ENCODE results near the gene SUPT3H.
"Not testable (repeated sequence)": the region's sequence is repeated elsewhere in the genome, so short reads cannot be mapped to it uniquely, and the experiment has no call there.

SUPT3H gene

DNA sequence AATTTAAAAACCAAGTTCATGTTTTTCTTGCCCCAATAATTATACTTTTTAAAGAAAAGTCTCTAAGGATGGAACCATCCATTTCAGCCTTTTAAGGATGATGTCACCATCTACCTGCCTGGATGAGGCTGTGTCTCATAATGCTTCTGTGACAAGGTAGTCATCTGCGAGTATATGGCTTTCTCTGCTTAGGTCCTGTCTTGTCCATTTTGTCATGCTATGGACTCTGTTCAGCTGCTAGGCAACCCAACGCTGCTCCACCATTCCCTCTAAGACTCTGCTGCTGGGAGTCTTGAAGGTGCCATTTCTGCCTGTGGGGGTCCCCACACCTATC, 509.4 kb downstream of the SUPT3H start:
- DNase-seq: no peak

DNA sequence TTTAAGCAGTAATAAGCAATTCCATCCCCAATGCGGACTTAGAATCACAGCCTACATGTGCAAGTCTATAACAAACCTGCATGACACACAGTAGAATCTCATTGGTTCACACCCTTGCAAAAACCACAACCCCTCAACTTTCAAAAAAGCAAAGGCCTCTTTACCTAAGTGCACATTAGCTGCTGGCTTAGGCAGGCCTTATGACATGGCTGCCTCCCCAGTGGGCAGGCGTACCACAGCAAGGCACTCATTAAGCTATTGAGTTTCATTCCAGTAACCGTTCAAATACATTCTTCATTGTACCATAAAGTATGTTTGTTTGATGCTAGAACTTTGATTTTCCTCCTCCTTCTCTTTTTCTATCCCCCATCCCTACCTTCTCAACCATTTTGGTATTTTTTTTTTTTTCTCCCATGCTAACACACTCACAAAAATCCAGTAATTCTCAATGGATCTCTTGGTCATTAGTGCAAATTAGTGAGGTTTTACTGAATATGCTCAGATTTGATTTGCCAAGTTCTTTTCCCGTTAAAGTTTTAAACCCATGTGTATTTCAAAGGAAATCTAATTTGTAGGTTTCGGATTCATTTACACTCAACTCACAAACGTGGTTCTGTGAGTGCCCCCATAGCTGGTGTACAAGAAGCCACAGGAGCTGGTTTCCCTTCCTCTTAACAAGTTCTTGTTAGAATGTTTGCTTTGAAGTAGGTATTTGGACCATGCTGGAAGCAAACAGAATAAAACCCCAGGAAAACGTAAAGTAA, 510.0 kb downstream of the SUPT3H start:
- DNase-seq: no peak

GRCh38 chr6:44865184-44865583, 512.5 kb downstream of the SUPT3H start:
- DNase-seq: not testable (repeated sequence)

DNA sequence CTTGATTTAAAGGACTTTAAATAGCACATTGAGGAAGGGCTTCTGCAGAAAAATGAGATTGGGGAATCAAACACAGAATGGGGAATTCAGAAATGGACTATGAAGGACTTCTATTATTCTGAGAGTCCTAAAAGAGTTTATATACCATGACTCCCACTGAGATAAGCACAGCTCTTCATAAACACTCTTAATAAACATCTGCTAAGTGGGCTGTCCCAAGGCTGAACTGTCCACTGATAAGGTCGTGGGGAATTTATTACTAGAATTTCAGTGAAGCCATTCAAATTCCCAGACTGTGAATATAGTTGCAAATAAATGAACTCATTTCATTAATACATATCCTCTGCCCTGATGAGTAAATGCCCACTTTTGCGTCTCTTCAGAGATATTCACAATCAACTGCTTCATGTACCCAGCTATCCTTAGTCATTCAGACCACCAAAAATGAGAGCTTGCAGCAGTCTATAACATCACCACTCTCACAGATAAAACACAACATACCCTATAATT, 517.8 kb downstream of the SUPT3H start:
- DNase-seq: no peak

- DNase-seq: no peak
Observed at GRCh38 chr6:44858998-44859397, 518.7 kb downstream of the SUPT3H start.

GRCh38 chr6:44856479-44856878, 521.3 kb downstream of the SUPT3H start:
- no peak for DNase-seq

DNA sequence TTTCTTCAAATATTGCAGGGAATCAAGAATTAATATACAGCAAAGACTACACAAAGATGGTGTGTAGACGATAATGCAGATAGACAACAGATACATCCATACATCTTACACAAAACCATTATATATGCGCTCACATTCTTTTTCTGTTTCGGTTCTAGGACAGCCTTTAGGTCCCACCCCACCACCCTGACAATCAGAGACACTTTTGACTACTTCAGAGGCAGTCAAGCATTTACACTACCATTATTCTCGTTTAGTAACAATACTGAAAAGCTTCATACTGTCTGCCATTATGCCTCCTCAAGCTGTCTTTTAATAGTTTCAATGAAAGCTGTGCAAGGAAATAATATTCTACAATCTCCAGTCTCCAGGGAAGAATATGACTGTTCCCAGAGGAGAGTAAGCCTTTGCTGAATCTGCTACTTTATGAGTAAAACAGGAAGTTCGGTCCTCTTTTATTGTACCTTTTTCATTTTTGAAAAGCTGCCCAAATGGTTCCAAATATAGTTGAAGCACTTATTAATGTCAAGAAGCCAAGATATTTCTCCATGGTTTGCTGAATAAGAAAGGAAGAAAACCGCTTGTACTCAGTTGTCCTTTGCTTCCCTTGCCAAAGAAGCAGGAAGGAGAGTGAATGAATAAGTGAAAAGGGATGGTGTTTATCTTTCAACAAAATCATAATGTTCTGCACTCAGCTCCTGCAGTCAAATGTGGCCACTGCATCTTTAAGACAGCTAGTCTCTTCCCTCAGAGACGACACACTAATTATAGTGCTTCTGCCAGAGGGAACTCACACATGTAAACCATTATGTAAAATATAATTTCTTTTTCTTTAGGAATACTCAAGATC, 521.9 kb downstream of the SUPT3H start:
- DNase-seq: no peak

DNA sequence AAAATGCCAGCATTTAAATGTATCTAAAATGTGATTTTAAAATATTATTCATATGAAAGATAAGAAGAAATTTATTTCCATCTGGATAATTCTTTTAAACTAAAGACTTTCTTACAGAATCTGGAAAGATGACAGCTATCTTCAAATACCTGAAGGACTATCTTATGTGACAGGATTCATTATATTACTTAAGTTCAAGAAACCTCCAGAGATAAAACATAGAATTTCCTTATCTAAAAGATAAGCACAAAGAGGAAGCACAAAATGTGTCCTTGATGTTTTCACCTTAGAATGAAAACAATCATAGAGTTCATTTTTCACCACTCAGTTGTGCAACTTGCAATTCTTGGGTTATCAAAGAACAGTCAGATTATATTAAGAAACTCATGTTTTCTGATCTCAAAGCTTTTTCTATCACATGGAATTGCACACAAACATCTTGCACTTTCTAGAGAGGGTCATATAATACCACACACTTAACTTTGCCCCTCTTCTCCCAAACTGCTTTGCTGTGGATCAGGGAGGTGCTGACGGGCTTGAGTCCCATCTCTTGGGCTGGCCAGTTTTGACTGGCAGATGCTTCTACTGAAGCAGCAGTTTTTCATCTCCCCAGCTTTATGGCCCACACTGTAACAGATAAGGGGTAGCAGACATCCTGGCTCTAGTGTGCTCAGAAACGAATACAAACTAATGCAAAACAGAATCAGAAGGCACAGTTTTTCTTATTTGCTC, 522.9 kb downstream of the SUPT3H start:
- no peak for DNase-seq

- no peak for DNase-seq
Observed at GRCh38 chr6:44851176-44851575, 526.6 kb downstream of the SUPT3H start.

DNA sequence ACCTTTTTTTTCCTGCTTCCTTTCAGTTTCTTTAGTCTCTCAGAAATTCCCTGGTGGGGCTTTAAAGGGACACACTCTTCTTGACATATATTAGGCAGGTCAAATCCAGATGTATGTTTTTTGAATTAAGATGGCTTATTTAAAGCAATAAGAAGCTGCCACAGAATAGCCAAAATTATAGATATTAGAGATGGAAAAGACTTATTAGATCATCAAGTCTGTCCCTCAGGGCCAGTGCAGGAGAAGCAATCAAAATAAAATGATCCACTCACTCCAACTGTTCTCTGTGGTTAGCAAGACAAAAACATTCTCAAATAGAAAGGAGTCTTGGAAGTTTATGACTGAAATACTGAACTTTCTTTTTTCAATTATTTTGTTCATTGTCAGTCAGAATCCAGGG, 527.4 kb downstream of the SUPT3H start:
- no peak for DNase-seq

- no peak for DNase-seq
Observed at GRCh38 chr6:44849806-44850205, 527.9 kb downstream of the SUPT3H start.

DNA sequence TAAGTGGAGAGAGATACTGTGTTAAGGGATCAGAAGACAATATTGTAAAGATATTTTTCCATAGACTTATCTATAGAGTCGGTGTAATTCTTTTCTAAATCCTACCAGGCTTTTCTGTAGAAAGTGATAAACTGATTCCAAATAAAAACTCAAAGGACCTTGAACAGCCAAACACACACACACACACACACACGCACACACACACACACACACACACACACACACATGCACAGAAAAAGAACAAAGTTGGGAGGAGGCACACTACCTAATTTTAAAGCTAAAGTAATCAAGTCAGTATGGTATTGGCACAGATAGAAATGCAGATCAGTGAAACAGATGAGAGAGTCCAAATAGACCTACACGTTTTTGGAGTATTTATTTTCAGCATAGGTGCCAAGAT, 534.0 kb downstream of the SUPT3H start:
- no peak for DNase-seq

GRCh38 chr6:44842616-44843015, 535.1 kb downstream of the SUPT3H start:
- DNase-seq: no peak

GRCh38 chr6:44841829-44842228, 535.9 kb downstream of the SUPT3H start:
- no peak for DNase-seq

- DNase-seq: no peak
Observed at GRCh38 chr6:44837741-44838140, 540.0 kb downstream of the SUPT3H start.

GRCh38 chr6:44837255-44837654, 540.5 kb downstream of the SUPT3H start:
- no peak for DNase-seq

DNA sequence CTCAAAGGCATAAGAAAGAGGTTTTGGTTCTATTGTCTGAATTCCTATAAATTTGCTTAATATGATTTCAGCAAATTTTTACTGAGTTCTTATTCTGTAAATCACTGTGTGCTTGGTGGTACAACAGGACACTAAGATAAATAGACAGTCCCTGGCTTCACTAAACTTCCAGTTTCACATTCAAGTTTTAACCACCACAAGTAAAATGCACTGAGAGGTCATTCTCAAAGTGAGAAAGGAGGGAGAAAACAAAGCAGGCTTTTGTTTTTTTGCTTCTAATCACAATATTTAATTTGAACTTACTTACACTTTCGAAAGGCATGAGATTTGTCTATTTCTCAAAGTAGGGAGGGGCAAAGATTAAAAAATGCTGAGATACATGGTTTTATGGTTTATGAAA, 544.5 kb downstream of the SUPT3H start:
- no peak for DNase-seq

- DNase-seq: peak; percentile 3
Observed at GRCh38 chr6:44831002-44831610, 546.6 kb downstream of the SUPT3H start.

DNA sequence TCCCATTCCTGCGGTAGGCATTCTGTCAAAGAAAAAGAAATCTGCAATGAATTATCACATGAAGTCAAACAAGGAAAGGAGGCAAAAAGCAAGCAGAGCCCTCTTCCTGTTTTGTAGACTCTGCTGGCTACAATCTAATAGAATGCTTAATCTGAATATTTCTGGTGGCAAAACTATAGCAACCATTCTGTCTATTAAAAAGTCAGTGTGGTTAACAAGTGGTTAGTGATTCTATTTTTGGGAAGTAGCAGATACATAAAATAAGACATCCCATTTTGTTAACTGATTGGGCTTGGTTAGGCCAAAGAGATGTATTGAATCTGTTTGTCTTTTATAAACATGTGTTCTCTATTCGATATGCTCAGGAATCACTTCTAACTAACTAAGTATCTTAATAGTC, 547.9 kb downstream of the SUPT3H start:
- DNase-seq: no peak

DNA sequence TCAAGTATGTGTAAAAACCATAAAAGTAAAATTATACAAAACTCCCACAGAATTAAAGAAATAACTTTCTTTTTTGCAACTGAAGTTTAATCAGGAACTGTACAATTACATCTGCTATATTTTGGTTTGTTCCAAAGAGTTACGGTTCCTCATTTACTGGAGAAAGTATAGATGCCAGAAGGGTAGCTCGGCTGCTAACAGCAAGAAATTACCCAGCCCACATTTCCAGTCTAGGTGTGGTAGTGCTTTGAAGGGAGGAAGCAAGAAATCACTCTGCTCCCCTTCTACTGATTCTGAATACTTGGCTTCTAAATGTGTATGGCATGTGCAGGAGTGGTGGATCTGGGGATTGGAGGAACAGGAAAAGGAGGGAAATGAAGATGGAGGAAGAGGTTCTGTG, 549.0 kb downstream of the SUPT3H start:
- DNase-seq: no peak

DNA sequence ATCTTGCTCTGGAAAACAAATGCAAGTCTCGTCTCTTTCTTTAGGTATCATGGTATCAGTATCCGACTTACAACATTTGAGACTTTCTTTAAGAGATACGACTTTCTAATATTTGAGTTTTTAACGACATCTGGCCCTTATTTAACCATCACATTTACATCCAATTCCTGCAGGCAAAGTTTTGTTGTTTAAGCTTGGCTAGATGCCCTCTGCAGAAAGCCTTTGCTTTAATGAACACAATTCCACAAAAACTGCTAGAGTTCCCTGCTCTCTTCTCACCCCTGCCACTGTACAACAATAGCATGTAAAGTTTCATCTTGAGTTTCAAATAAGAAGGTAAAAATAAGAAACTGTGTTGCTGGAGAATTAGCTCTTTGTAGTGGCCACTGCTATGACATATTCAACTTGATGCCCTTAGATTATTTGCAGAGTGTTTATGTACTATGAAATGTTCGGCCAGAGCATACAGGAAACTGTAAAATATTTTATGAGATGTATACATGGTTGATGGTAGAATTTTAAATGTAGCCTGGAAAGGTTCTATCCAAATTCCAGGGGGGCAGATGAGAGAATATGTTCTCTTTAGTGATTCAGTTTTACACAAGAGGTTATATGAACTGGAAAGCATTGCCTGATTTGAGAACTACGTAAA, 551.6 kb downstream of the SUPT3H start:
- no peak for DNase-seq

DNA sequence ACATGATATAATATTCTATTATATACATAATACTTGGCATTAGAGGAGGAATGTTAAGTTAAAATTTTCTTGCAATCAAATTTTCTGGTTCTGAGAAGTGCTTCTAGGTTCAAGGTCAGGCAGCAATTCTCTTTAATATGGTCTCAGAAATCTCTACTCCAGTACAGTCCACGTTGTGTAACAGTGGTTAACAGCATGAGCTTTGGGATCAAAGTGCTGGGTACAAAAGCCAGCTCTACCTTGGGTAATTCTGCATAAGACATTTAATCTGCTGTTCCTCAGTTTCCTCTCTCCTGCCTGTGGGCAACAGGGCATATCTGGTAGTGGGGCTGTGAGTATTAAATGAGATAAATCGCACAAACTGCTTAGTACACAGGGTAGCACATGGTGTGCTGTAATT, 552.5 kb downstream of the SUPT3H start:
- DNase-seq: no peak

DNA sequence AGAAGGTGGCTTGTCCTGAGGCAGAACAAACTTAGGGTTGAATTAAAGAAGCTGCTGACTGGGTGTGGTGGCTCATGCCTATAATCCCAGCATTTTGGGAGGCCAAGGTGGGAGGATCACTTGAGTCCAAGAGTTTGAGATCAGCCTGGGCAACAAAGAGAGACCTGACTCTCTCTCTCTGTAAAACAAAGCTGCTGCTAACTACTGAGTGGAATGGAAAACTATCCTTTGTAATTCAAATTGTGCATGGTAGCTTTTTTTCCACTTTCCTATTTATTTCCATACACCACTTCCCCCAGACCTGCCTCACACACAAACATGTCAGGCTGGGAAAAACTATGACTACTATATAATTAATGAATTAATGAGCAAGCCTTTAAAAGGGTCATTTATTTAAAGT, 553.2 kb downstream of the SUPT3H start:
- DNase-seq: no peak

Data from retina (tissue), 1 donor.